ENCODE results near the gene STAG2. TPM values are rescaled to one million over a fixed set of nuclear protein-coding genes. Genes with fewer than 3 reads are reported as not detected.
A peak's percentile ranks its signal among the peaks of the same experiment; 100 is the strongest.

STAG2 gene
- total RNA-seq, 1 experiment from 2014 or later, result 66.3 TPM

DNA sequence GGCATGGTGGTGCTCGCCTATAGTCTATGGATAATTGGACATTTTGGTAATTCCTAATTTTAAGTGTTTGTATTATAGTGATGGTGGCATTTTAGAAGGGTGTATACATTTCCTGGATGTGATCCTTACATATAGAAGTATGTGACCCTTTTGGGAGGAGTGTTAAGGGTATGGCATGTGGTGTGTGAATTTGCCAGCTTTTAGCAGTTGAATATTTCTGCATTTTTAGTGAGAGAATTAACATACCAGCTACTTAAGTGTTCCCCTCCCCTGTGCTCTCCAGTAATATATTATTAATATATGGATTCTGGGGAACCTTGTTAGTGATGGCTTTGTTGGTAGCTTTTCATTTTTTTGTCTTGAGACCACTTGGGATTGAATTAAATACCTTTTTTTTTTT is 55.3 kb downstream of the STAG2 start:
- no TSS peak for BruUV-seq (replicated peaks)
- TF ChIP-seq SIN3A (IDR thresholded peaks at IDR 0.05; ENCODE audit: low read depth), result no peak
- TF ChIP-seq FOSL1 (IDR thresholded peaks at IDR 0.05; ENCODE audit: low read depth), result no peak
- TF ChIP-seq, protein P1, sequence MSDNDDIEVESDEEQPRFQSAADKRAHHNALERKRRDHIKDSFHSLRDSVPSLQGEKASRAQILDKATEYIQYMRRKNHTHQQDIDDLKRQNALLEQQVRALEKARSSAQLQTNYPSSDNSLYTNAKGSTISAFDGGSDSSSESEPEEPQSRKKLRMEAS (IDR thresholded peaks at IDR 0.05), result no peak
- TF ChIP-seq POLR2AphosphoS5 (IDR thresholded peaks at IDR 0.05; ENCODE audit: low read depth, low read length), result no peak
- no peak for TF ChIP-seq SRF (IDR thresholded peaks at IDR 0.05; ENCODE audit: low read depth)
- no peak for TF ChIP-seq SP1 (IDR thresholded peaks at IDR 0.05; ENCODE audit: low read depth)
- no peak for TF ChIP-seq YY1 (IDR thresholded peaks at IDR 0.05; ENCODE audit: extremely low read depth, insufficient replicate concordance, low read depth, low read length)
- H4K20me1 ChIP-seq (ENCODE audit: insufficient read depth), result no peaks in the 10 kb centered on the region

DNA sequence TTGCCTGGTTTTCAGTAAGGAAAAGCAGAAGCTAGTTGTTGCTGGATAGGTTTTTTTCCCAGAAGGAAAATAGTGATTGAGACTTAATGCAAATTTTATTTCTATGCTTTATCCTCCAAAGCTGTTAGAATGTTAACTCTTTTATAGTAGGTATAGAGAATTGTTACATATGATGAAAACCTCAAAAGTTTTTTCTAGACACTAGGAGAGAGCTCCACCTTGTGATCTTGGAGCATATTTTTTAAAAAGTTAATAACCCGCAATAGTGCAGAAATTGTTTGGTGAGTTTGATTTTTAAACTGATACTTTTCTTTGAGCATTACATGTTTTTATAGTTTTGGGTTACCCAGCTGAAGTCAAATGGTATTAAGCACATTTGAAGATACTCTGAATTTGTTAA is 56.5 kb downstream of the STAG2 start:
- intact Hi-C loops (cut with micrococcal nuclease), result no loop called here
- H3K27ac ChIP-seq (ENCODE audit: low read depth, low read length), result no peak overlapping the region
- ATAC-seq (no peak), DNase-seq (ENCODE audit: low read depth, low spot score) (no peak)
- ChIA-PET RAD21 (ENCODE audit: low non-redundant PET in 1 of 2, low total read pairs in 2 of 2, uncharacterized antibody in 2 of 2, unreplicated experiment in 2 of 2) (no interaction called here), CTCF (interaction anchor here (0.8 to 2.2 kb wide), 3 partner anchors 33 to 185 kb away, joined by 3 to 8 read pairs (median 5); no protein-coding TSS in a partner anchor), POLR2A (no interaction called here)
- no peak overlapping the region for H3K4me3 ChIP-seq (replicated peaks in 1 of 2; ENCODE audit: low read depth in 1 of 2, low read length in 2 of 2)
- H3K4me2 ChIP-seq (ENCODE audit: low read length), result no peak overlapping the region
- BruUV-seq (replicated peaks), result no TSS peak
- H3K4me1 ChIP-seq (ENCODE audit: control insufficient read depth in 1 of 2, insufficient read depth in 2 of 2, low read length in 2 of 2), result no peaks in the 10 kb centered on the region
- H3K79me2 ChIP-seq (ENCODE audit: insufficient read depth, low read length), result peaks cover 72% of the 10 kb centered on the region
- H3K9ac ChIP-seq (ENCODE audit: low read length), result no peak overlapping the region
- H4K20me1 ChIP-seq (ENCODE audit: insufficient read depth), result no peaks in the 10 kb centered on the region
- no peak overlapping the region for H2AFZ ChIP-seq (ENCODE audit: low read depth, low read length, poor library complexity, severe bottlenecking)
- no peaks in the 10 kb centered on the region for H3K27me3 ChIP-seq (ENCODE audit: insufficient read depth, low read length)
- TF ChIP-seq ZFX (IDR thresholded peaks at IDR 0.05) (no peak), ELF1 (IDR thresholded peaks at IDR 0.05; ENCODE audit: borderline replicate concordance, low read depth) (no peak), POLR2AphosphoS5 (IDR thresholded peaks at IDR 0.05; ENCODE audit: low read depth, low read length) (no peak), CEBPB (IDR thresholded peaks at IDR 0.05; ENCODE audit: low read depth) (no peak), SIN3A (IDR thresholded peaks at IDR 0.05; ENCODE audit: low read depth) (no peak), RAD21 (IDR thresholded peaks at IDR 0.05; ENCODE audit: low read depth) (peak; percentile 23; the same call in 1 of the 2 replicates), TCF7L2 (IDR thresholded peaks at IDR 0.05; ENCODE audit: borderline replicate concordance, extremely low read depth, insufficient read depth, insufficient read length) (no peak), POLR2A (IDR thresholded peaks at IDR 0.05; ENCODE audit: borderline replicate concordance, extremely low read depth, insufficient read depth, insufficient read length) (no peak), ZNF274 (IDR thresholded peaks at IDR 0.05; ENCODE audit: low read depth, low read length) (no peak), FOSL1 (IDR thresholded peaks at IDR 0.05; ENCODE audit: low read depth) (no peak)
- TF ChIP-seq, protein P2, sequence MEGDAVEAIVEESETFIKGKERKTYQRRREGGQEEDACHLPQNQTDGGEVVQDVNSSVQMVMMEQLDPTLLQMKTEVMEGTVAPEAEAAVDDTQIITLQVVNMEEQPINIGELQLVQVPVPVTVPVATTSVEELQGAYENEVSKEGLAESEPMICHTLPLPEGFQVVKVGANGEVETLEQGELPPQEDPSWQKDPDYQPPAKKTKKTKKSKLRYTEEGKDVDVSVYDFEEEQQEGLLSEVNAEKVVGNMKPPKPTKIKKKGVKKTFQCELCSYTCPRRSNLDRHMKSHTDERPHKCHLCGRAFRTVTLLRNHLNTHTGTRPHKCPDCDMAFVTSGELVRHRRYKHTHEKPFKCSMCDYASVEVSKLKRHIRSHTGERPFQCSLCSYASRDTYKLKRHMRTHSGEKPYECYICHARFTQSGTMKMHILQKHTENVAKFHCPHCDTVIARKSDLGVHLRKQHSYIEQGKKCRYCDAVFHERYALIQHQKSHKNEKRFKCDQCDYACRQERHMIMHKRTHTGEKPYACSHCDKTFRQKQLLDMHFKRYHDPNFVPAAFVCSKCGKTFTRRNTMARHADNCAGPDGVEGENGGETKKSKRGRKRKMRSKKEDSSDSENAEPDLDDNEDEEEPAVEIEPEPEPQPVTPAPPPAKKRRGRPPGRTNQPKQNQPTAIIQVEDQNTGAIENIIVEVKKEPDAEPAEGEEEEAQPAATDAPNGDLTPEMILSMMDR (IDR thresholded peaks at IDR 0.05 in 2 of 3, conservative IDR thresholded peaks at IDR 0.05 in 1 of 3; ENCODE audit: borderline replicate concordance in 1 of 3, insufficient read depth in 1 of 3, low read depth in 2 of 3, low read length in 2 of 3), result peak in 1 of 3 experiments; percentile 25; a peak in 1 of 6 replicates
- no peaks in the 10 kb centered on the region for H3K36me3 ChIP-seq (ENCODE audit: control insufficient read depth in 1 of 2, insufficient read depth in 2 of 2, low read length in 2 of 2)
- no peaks in the 10 kb centered on the region for H3K9me3 ChIP-seq (ENCODE audit: control insufficient read depth in 1 of 2, insufficient read depth in 1 of 2, low read depth in 1 of 2, low read length in 2 of 2)
- H3K9me2 ChIP-seq (ENCODE audit: insufficient read depth), result no peaks in the 10 kb centered on the region

More for the DNA sequence above, 55.3 kb downstream of the STAG2 start:
- no peak overlapping the region for H3K4me2 ChIP-seq (ENCODE audit: low read length)
- H2AFZ ChIP-seq (ENCODE audit: low read depth, low read length, poor library complexity, severe bottlenecking), result no peak overlapping the region
- POLR2A ChIA-PET, result no interaction called here
- no peak for ATAC-seq
- H3K79me2 ChIP-seq (ENCODE audit: insufficient read depth, low read length), result peaks cover 84% of the 10 kb centered on the region
- no peak overlapping the region for H3K9ac ChIP-seq (ENCODE audit: low read length)
- CTCF ChIA-PET, result interaction anchor here (2.2 kb wide), 1 partner anchor 183 kb away, joined by 8 read pairs; no protein-coding TSS in a partner anchor
- RAD21 ChIA-PET (ENCODE audit: low non-redundant PET in 1 of 2, low total read pairs in 2 of 2, uncharacterized antibody in 2 of 2, unreplicated experiment in 2 of 2), result no interaction called here
- intact Hi-C loops (cut with micrococcal nuclease), result no loop called here
- H3K27me3 ChIP-seq (ENCODE audit: insufficient read depth, low read length), result no peaks in the 10 kb centered on the region
- no peak overlapping the region for H3K27ac ChIP-seq (ENCODE audit: low read depth, low read length)
- H3K4me3 ChIP-seq (replicated peaks in 1 of 2; ENCODE audit: low read depth in 1 of 2, low read length in 2 of 2), result no peak overlapping the region
- H3K9me2 ChIP-seq (ENCODE audit: insufficient read depth), result no peaks in the 10 kb centered on the region
- no peaks in the 10 kb centered on the region for H3K4me1 ChIP-seq (ENCODE audit: control insufficient read depth in 1 of 2, insufficient read depth in 2 of 2, low read length in 2 of 2)
- H3K36me3 ChIP-seq (ENCODE audit: control insufficient read depth in 1 of 2, insufficient read depth in 2 of 2, low read length in 2 of 2), result no peaks in the 10 kb centered on the region
- no peaks in the 10 kb centered on the region for H3K9me3 ChIP-seq (ENCODE audit: control insufficient read depth in 1 of 2, insufficient read depth in 1 of 2, low read depth in 1 of 2, low read length in 2 of 2)
- DNase-seq (ENCODE audit: low read depth, low spot score), result no peak

Data from HCT116 (cell line).